ENCODE measurements around the gene GIMAP5. TPM values are rescaled to one million over a fixed set of nuclear protein-coding genes. Genes with fewer than 3 reads are reported as not detected.
"Not testable (repeated sequence)": the region's sequence is repeated elsewhere in the genome, so short reads cannot be mapped to it uniquely, and the experiment has no call there.

GIMAP5 gene
- total RNA-seq, 1 donor from 2014 or later = 0.14 TPM

- Mint-ChIP-seq H3K9me3 (ENCODE audit: unreplicated experiment) (peaks cover 5% of the 10 kb centered on the region), H3K36me3 (ENCODE audit: low read depth, unreplicated experiment) (no peaks in the 10 kb centered on the region), H3K27me3 (ENCODE audit: low read depth, unreplicated experiment) (peaks cover 2% of the 10 kb centered on the region), H3K4me3 (ENCODE audit: unreplicated experiment) (no peak overlapping the region), H3K4me1 (ENCODE audit: low read depth, unreplicated experiment) (no peaks in the 10 kb centered on the region), H3K27ac (ENCODE audit: unreplicated experiment) (no peak overlapping the region)
- Histone ChIP-seq H3K9me3 (ENCODE audit: insufficient read depth, low read depth, low read length) (no peaks in the 10 kb centered on the region), H4K20me1 (ENCODE audit: insufficient read depth, low read length) (no peaks in the 10 kb centered on the region), H3K9ac (ENCODE audit: low read length) (no peak overlapping the region), H3K27me3 (ENCODE audit: insufficient read depth, low read length) (no peaks in the 10 kb centered on the region), H3K4me1 (ENCODE audit: insufficient read depth, low read length) (no peaks in the 10 kb centered on the region), H3K79me2 (ENCODE audit: insufficient read depth, low read length) (no peaks in the 10 kb centered on the region), H2AFZ (ENCODE audit: low read depth, low read length) (no peak overlapping the region), H3K4me2 (ENCODE audit: low read length) (no peak overlapping the region), H3K36me3 (ENCODE audit: insufficient read depth, low read length) (no peaks in the 10 kb centered on the region), H3K4me3 (ENCODE audit: insufficient read depth, low read depth, low read length) (no peak overlapping the region), H3K27ac (ENCODE audit: low read depth, low read length) (no peak overlapping the region)
- DNase-seq (ENCODE audit: low read depth) (no peak), FAIRE-seq (no peak)
- no peak for TF ChIP-seq EZH2 (IDR thresholded peaks at IDR 0.05; ENCODE audit: insufficient read depth, low read length)
- TF ChIP-seq, protein P1, sequence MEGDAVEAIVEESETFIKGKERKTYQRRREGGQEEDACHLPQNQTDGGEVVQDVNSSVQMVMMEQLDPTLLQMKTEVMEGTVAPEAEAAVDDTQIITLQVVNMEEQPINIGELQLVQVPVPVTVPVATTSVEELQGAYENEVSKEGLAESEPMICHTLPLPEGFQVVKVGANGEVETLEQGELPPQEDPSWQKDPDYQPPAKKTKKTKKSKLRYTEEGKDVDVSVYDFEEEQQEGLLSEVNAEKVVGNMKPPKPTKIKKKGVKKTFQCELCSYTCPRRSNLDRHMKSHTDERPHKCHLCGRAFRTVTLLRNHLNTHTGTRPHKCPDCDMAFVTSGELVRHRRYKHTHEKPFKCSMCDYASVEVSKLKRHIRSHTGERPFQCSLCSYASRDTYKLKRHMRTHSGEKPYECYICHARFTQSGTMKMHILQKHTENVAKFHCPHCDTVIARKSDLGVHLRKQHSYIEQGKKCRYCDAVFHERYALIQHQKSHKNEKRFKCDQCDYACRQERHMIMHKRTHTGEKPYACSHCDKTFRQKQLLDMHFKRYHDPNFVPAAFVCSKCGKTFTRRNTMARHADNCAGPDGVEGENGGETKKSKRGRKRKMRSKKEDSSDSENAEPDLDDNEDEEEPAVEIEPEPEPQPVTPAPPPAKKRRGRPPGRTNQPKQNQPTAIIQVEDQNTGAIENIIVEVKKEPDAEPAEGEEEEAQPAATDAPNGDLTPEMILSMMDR (IDR thresholded peaks at IDR 0.05; ENCODE audit: insufficient read depth, low read depth, low read length) = no peak
These were observed 32.5 kb downstream of the GIMAP5 start for GRCh38 chr7:150769768-150770167.

DNA sequence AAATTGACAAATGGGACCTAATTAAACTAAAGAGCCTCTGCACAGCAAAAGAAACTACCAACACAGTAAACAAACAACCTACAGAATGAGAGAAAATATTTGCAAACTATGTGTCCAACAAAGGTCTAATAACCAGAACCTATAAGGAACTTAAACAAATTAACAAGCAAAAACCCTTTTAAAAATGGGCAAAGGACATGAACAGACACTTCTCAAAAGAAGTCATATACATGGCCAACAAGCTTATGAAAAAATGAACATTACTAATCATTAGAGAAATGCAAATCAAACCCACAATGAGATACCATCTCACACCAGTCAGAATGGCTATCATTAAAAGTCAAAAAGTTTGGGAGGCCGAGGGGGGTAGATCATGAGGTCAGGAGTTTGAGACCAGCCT is 36.9 kb downstream of the GIMAP5 start:
- H3K4me3 ChIP-seq (ENCODE audit: insufficient read depth, low read depth, low read length); FAIRE-seq; H3K27ac ChIP-seq (ENCODE audit: low read depth, low read length); H3K9me3 Mint-ChIP-seq (ENCODE audit: unreplicated experiment); H3K9me3 ChIP-seq (ENCODE audit: insufficient read depth, low read depth, low read length); H3K36me3 Mint-ChIP-seq (ENCODE audit: low read depth, unreplicated experiment); H3K9ac ChIP-seq (ENCODE audit: low read length); H3K4me2 ChIP-seq (ENCODE audit: low read length); H3K4me3 Mint-ChIP-seq (ENCODE audit: unreplicated experiment); H3K27me3 ChIP-seq (ENCODE audit: insufficient read depth, low read length); H3K27ac Mint-ChIP-seq (ENCODE audit: unreplicated experiment); H2AFZ ChIP-seq (ENCODE audit: low read depth, low read length); H3K36me3 ChIP-seq (ENCODE audit: insufficient read depth, low read length); H3K27me3 Mint-ChIP-seq (ENCODE audit: low read depth, unreplicated experiment); DNase-seq (ENCODE audit: low read depth); H3K4me1 ChIP-seq (ENCODE audit: insufficient read depth, low read length); H4K20me1 ChIP-seq (ENCODE audit: insufficient read depth, low read length); H3K4me1 Mint-ChIP-seq (ENCODE audit: low read depth, unreplicated experiment); H3K79me2 ChIP-seq (ENCODE audit: insufficient read depth, low read length): not testable (repeated sequence)

DNA sequence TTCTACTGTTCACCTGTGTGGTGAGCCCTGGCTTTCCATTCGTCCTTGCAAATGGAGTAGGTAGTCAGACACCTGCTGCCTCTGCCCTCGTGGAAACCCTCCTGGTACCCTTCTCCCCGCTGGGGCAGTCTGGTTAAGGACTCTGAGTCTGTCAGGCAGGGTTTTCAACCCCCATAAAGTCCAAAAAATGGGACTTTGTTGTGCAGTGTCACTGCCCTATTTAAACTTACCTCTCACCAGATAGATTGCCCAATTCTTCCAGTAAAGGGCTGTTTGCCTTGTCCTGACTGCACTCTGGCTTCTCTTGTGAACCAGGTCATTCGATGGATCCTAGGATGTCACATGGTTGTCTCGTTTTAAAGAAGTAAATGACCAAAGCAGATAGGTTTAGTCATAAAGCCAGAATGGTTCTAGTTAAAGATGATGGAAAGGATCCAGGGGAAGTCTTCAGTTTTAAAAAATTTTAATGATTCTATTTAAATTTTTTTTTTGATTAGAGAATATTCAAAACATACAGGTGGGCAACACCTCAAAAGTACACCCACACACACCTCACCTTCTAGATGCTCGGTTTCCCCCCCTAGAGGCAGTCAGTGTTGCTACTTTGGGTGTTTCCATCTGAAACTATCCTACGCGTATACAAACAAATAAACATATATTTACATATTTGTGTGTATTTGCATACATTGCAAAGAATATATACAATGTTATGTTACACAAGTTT is 41.0 kb downstream of the GIMAP5 start:
- Histone ChIP-seq H2AFZ (ENCODE audit: low read depth, low read length) (no peak overlapping the region), H3K27ac (ENCODE audit: low read depth, low read length) (no peak overlapping the region), H3K4me1 (ENCODE audit: insufficient read depth, low read length) (no peaks in the 10 kb centered on the region), H3K9me3 (ENCODE audit: insufficient read depth, low read depth, low read length) (no peaks in the 10 kb centered on the region), H3K4me3 (ENCODE audit: insufficient read depth, low read depth, low read length) (no peak overlapping the region), H3K79me2 (ENCODE audit: insufficient read depth, low read length) (no peaks in the 10 kb centered on the region), H4K20me1 (ENCODE audit: insufficient read depth, low read length) (no peaks in the 10 kb centered on the region), H3K9ac (ENCODE audit: low read length) (no peak overlapping the region), H3K27me3 (ENCODE audit: insufficient read depth, low read length) (peaks cover 2% of the 10 kb centered on the region), H3K36me3 (ENCODE audit: insufficient read depth, low read length) (no peaks in the 10 kb centered on the region), H3K4me2 (ENCODE audit: low read length) (no peak overlapping the region)
- H3K27me3 Mint-ChIP-seq (ENCODE audit: low read depth, unreplicated experiment) = peaks cover 17% of the 10 kb centered on the region
- no peak overlapping the region for H3K27ac Mint-ChIP-seq (ENCODE audit: unreplicated experiment)
- H3K36me3 Mint-ChIP-seq (ENCODE audit: low read depth, unreplicated experiment) = no peaks in the 10 kb centered on the region
- TF ChIP-seq, protein P1 (IDR thresholded peaks at IDR 0.05; ENCODE audit: insufficient read depth, low read depth, low read length) = no peak
- TF ChIP-seq EZH2 (IDR thresholded peaks at IDR 0.05; ENCODE audit: insufficient read depth, low read length) = no peak
- H3K4me1 Mint-ChIP-seq (ENCODE audit: low read depth, unreplicated experiment) = peaks cover 3% of the 10 kb centered on the region
- DNase-seq (ENCODE audit: low read depth) (no peak), FAIRE-seq (no peak)
- H3K9me3 Mint-ChIP-seq (ENCODE audit: unreplicated experiment) = peaks cover 5% of the 10 kb centered on the region
- no peak overlapping the region for H3K4me3 Mint-ChIP-seq (ENCODE audit: unreplicated experiment)
